Measurements from ENCODE around the gene ZIC4.

The ZIC4 gene

GRCh38 chr3:147369661-147370123, 36.7 kb downstream of the ZIC4 start:
- Mint-ChIP-seq H3K4me3 (no peak overlapping the region), H3K9me3 (peaks cover 2 to 6% of the 10 kb centered on the region in 2 donors), H3K27me3 (peaks cover 69 to 82% of the 10 kb centered on the region in 2 donors), H3K36me3 (peaks cover 2 to 6% of the 10 kb centered on the region in 2 donors), H3K27ac (no peak overlapping the region), H3K4me1 (no peaks in the 10 kb centered on the region)
- ATAC-seq (replicated peaks): no peak
- no peak for DNase-seq

GRCh38 chr3:147369231-147369630, 37.1 kb downstream of the ZIC4 start:
- Mint-ChIP-seq H3K36me3 (peaks cover 2 to 6% of the 10 kb centered on the region in 2 donors), H3K27me3 (peaks cover 69 to 82% of the 10 kb centered on the region in 2 donors), H3K27ac (no peak overlapping the region), H3K9me3 (peaks cover 3 to 10% of the 10 kb centered on the region in 2 donors), H3K4me1 (no peaks in the 10 kb centered on the region), H3K4me3 (no peak overlapping the region)
- DNase-seq: no peak
- no peak for ATAC-seq (replicated peaks)

- H3K4me1 Mint-ChIP-seq: no peaks in the 10 kb centered on the region
- ATAC-seq (replicated peaks) (no peak), DNase-seq (no peak)
- H3K9me3 Mint-ChIP-seq: peaks cover 3 to 10% of the 10 kb centered on the region in 2 donors
- peaks cover 2 to 6% of the 10 kb centered on the region in 2 donors for H3K36me3 Mint-ChIP-seq
- H3K4me3 Mint-ChIP-seq: no peak overlapping the region
- H3K27ac Mint-ChIP-seq: no peak overlapping the region
- peaks cover 65 to 80% of the 10 kb centered on the region in 2 donors for H3K27me3 Mint-ChIP-seq
Observed at GRCh38 chr3:147368561-147369221, 37.7 kb downstream of the ZIC4 start.

DNA sequence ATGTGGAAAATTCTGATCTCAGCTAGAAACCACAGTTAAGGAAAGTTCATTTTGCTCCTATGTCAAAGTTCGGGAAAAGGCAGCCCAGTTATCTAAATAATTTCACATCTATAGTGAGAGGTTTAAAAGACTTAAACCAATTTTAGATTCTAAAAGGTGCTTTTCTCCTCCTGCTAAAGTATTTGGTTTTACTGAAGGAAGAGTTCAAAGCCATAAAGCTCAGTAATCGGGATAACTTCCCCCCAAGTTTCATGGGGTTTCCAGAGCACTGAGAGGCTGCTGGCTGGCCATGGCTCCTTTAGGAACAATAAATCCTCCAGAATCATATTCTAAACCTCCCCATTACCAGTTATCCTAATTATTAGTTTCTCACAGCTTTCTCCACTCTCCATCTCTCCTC, 38.2 kb downstream of the ZIC4 start:
- DNase-seq (no peak), ATAC-seq (replicated peaks) (no peak)
- H3K36me3 Mint-ChIP-seq: peaks cover 2 to 6% of the 10 kb centered on the region in 2 donors
- H3K4me1 Mint-ChIP-seq: no peaks in the 10 kb centered on the region
- no peak overlapping the region for H3K27ac Mint-ChIP-seq
- no peak overlapping the region for H3K4me3 Mint-ChIP-seq
- peaks cover 3 to 10% of the 10 kb centered on the region in 2 donors for H3K9me3 Mint-ChIP-seq
- peaks cover 60 to 79% of the 10 kb centered on the region in 2 donors for H3K27me3 Mint-ChIP-seq

- peaks cover 3 to 10% of the 10 kb centered on the region in 2 donors for H3K9me3 Mint-ChIP-seq
- H3K4me1 Mint-ChIP-seq: no peaks in the 10 kb centered on the region
- H3K27me3 Mint-ChIP-seq: peaks cover 55 to 75% of the 10 kb centered on the region in 2 donors
- peaks cover 2 to 6% of the 10 kb centered on the region in 2 donors for H3K36me3 Mint-ChIP-seq
- H3K27ac Mint-ChIP-seq: no peak overlapping the region
- ATAC-seq (replicated peaks) (no peak), DNase-seq (no peak)
- H3K4me3 Mint-ChIP-seq: no peak overlapping the region
Observed at GRCh38 chr3:147367676-147368075, 38.7 kb downstream of the ZIC4 start.

DNA sequence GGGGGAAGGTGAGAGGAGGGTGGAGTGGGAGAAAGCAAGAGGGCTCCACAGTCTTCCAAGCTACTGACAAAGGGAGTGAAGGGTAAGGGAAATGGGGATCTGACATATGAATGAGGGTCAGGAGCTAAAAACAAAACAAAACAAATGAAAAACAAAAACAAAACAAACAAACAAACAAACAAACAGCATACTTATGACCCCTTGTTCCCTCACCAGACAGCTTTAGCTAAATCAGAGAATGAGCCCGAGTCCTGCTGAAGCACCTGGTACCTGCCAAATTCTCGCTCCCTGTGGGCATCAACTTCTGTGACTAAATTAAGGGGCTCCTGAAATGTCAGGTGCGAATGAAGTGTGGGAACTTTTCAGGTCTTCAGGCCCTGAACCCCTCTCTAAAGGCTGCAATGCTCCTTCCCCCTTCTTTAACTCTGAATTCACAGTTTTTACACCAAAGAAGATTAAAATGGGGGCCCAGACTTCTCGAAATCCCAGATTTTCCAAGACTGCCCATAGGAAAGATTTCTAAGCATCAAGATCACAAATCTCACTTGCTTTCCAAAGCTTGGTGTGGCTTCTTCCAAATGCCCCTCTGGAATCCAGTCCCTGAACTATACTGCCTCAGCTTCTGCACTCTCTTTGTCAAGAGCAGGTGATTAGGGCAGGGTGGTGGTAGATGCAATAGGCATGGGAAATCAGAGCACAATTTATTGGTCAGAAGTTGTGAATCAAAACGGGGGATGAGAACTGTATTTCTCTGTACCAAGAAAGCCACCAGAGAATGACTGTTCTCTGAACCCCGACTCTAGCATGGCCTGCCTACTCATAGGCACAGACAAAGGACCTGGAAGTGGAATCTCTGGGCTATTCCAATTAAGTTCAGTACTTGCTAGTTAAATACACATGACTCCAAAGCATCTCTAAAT, 40.9 kb downstream of the ZIC4 start:
- no peak for ATAC-seq (replicated peaks)
- no peak for DNase-seq
- Mint-ChIP-seq H3K4me1 (no peaks in the 10 kb centered on the region), H3K4me3 (no peak overlapping the region), H3K27ac (no peak overlapping the region), H3K36me3 (no peaks in the 10 kb centered on the region), H3K9me3 (peaks cover 1 to 7% of the 10 kb centered on the region in 2 donors), H3K27me3 (peaks cover 46 to 69% of the 10 kb centered on the region in 2 donors)

DNA sequence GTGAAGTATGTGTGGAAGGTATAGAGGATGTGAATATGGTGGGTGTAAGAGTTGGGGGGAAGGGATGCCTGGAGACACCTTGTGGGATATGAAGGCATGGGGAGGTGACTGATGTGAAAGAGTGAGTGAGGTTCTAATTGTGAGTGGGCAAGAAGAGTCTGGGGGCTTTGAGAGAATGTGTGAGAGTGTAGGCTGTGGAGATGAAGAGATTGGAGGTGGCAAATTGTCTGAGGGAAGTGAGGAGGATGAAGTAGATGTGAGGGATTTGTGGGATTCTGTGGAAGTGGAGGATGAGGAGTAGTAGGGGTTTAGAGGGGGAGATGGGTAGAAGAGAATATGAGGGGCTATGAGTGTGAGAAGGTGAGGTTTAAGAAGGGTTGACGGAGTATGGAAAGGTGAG, 41.6 kb downstream of the ZIC4 start:
- no peak overlapping the region for H3K27ac Mint-ChIP-seq
- H3K4me3 Mint-ChIP-seq: no peak overlapping the region
- H3K9me3 Mint-ChIP-seq: peaks cover 1 to 7% of the 10 kb centered on the region in 2 donors
- H3K4me1 Mint-ChIP-seq: no peaks in the 10 kb centered on the region
- no peaks in the 10 kb centered on the region for H3K36me3 Mint-ChIP-seq
- H3K27me3 Mint-ChIP-seq: peaks cover 45 to 69% of the 10 kb centered on the region in 2 donors
- no peak for DNase-seq
- no peak for ATAC-seq (replicated peaks)

DNA sequence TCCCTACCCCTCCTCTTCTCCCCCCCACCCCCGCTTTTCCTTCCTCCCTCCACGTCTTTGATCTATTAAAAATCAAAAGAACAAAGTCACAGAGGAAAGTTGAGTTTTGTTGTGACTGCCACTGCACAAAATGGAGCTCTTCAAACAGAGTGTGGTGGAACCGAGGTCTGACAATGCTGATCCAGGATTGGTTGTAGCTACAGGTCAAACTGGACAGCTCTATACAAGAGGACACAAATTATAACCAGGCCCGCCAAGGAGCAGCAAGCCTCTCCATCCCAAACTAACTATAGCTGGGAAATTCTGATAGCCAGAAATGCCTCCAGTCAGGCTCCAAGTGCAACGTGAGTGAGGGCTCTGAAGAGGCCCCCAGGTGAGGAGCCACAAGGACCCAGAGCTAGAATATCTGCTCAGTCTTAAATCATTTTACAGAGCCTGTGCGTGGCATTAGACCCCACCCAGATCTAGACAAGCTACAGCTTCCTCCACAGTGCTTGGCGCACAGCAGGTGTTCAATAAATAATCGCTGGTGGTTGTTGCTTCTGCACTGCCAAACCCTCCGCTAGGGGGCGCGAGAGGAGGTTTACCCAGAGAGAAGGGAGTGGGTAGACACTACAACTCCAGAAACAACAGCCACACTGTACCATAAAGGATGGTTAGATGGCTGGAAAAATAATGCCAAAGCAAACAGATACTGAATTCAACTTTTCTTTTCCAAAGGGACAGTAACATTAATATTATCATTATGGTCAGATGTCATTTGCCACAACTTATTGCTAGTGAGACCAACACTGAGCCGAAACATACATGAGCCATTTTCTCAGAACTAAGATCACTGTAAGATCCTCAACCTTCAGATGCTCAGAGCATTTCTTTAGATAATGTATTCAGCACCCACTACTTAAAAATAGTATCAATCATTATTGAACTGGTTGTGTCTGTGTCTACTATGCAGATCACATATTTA, 44.6 kb downstream of the ZIC4 start:
- Mint-ChIP-seq H3K36me3 (peaks cover 3 to 4% of the 10 kb centered on the region in 2 donors), H3K4me1 (peaks cover 0 to 5% of the 10 kb centered on the region in 2 donors), H3K27me3 (peaks cover 49 to 74% of the 10 kb centered on the region in 2 donors), H3K4me3 (no peak overlapping the region), H3K27ac (no peak overlapping the region), H3K9me3 (peaks cover 4 to 11% of the 10 kb centered on the region in 2 donors)
- ATAC-seq (replicated peaks): no peak
- no peak for DNase-seq

DNA sequence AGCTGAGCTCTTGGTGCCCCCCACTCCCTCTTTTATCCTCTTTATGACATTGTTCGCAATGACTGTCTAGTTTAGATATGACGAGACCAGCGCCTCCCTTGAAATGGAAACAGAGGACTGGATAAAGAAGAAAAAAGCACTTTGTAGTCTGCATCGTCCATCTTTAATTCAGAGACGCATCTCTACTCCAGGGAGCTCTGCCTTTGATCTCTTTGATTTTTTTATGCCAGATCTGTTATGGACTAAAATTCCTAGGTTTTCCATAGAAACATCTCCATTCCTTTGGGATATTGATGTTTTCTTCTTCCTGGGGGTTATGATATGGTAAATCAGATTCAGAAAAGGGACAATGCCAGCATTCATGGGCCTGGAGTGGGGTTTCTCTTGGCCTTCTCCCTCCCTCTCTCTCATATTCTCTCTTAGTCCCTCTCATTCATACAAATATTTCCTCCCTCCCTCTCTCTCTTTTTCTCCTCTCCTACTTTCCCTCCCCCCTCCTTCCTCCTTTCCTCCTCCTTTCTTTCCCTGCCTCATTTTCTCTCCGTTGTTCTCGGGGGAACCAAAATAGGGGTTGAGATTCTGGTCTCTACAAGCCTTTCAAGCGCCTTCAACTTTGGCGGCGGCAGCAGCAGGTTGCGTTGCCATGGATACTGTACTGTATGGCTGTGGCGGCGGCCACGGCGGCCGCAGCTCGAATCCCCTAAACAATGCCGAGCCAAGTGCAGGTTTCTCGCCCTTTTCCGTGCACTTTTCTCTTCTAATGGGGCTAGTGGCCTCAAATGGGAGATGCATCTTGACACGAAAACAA, 45.5 kb downstream of the ZIC4 start:
- H3K4me1 Mint-ChIP-seq: peaks cover 0 to 5% of the 10 kb centered on the region in 2 donors
- H3K9me3 Mint-ChIP-seq: peaks cover 4 to 11% of the 10 kb centered on the region in 2 donors
- no peak for DNase-seq
- H3K27ac Mint-ChIP-seq: no peak overlapping the region
- ATAC-seq (replicated peaks): no peak
- peaks cover 58 to 83% of the 10 kb centered on the region in 2 donors for H3K27me3 Mint-ChIP-seq
- H3K4me3 Mint-ChIP-seq: no peak overlapping the region
- peaks cover 3 to 4% of the 10 kb centered on the region in 2 donors for H3K36me3 Mint-ChIP-seq

DNA sequence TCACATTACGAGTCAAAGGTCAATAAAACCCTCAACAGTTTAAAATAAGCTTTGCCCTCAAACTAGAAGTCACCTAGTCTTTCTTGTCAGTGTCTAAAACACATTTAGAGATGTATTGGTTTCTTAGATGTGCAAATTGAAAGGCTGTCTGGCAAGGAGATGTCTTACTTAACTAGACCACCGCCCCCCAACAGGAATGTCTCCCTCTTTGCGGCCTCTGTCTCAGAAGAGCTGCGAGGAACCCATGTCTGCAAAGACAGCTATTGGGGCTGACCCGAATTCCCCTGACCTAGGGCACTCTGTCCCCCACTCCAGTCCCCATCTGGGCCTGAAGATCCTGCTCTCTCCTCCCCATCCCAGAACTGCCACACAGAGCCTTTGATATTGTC, 46.3 kb downstream of the ZIC4 start:
- Mint-ChIP-seq H3K4me3 (no peak overlapping the region), H3K27me3 (peaks cover 62 to 82% of the 10 kb centered on the region in 2 donors), H3K27ac (no peak overlapping the region), H3K9me3 (peaks cover 6 to 11% of the 10 kb centered on the region in 2 donors), H3K36me3 (peaks cover 3 to 4% of the 10 kb centered on the region in 2 donors), H3K4me1 (peaks cover 0 to 5% of the 10 kb centered on the region in 2 donors)
- ATAC-seq (replicated peaks) (no peak), DNase-seq (no peak)

DNA sequence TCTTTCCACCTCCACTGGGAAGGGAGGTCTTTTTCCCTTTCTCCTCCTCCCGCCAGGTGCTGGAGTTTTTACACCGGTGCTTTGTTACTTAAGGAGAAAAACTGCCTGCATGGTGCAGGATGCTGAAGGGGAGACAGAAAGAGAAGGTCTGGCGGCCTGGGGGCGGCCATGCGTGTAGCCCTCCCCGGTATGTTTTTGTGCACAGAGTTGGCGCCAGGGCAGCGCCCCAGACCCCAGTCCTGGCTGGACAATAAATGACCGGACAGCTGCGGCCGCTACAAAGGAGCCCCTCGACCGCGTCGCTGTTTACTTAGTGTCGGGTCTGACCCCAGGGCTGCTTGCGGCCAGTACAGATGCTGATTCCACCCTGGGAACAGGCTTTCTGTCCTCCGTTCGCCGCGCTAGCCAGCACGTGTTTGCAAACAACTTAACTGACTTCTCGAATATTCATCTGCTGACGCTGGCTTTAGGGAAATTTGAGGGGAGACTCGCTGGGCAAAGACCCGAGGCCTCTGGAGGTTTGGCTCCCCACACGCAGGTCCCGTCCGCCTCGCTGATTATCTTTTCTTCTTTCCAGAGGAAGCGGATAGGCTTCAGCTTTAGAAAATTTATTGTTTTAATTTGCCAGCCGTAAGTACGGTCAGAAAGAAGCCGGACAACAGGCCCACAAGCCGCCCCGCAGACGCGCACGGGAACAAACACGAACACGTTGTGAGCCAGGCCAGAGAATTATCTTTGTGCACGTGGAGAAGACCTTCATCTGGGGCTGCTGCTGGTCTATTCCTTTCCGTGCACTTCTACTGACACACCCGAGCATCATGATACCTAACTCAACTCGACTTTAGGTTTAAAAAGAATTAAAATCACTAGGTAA, 46.9 kb downstream of the ZIC4 start:
- Mint-ChIP-seq H3K36me3 (peaks cover 3 to 4% of the 10 kb centered on the region in 2 donors), H3K9me3 (peaks cover 4 to 5% of the 10 kb centered on the region in 2 donors), H3K4me1 (peaks cover 0 to 5% of the 10 kb centered on the region in 2 donors), H3K27ac (no peak overlapping the region), H3K27me3 (peaks cover 61 to 82% of the 10 kb centered on the region in 2 donors), H3K4me3 (no peak overlapping the region)
- ATAC-seq (replicated peaks) (no peak), DNase-seq (no peak)

DNA sequence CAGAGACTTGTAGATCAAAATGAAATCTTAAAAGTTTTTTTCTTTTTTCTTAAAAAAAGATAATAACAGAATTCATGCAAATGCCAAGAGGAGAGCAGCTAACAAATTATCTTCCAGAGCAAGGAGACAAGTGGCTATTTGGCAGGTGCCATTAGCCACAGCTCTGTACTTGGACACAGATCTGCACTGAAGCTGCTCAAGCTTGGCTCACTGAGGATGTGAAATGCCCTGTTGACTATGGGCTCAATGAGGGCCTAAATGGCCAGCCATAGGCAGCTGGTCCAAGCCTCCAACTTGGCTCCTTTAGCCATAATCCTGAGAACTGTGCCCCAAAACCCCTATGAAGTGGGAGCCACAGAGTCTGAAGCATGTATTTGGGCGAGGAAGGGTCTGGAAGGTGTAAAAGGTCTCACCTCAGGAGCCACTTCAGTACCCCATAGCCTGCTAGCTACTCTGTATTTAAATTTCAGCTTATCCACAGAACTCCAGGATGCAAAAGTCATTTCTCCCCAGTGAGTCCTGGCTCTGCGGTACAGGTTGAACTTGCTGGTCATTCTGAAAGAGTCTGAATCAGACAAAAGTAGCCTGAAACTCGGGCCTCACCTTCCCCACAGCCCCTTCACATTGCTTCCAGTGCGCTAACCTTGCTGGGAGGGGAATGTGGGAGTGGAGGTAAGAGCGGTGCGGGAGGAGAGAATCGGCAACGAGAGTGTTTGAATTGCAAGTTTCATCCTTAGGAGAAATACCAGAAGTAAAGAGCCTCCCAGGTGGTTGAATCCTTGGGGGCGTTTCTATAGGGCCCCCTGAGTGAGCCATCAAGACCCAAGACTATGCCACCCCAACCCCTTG, 48.0 kb downstream of the ZIC4 start:
- Mint-ChIP-seq H3K36me3 (peaks cover 3 to 4% of the 10 kb centered on the region in 2 donors), H3K9me3 (peaks cover 4% of the 10 kb centered on the region in 2 donors), H3K4me3 (no peak overlapping the region), H3K27me3 (peaks cover 65 to 80% of the 10 kb centered on the region in 2 donors), H3K4me1 (peaks cover 0 to 5% of the 10 kb centered on the region in 2 donors), H3K27ac (no peak overlapping the region)
- DNase-seq (no peak), ATAC-seq (replicated peaks) (no peak)

Data from stimulated activated naive B cell treated with anti-CD40 and anti-IgM and Interleukin-4, amounts not matched to agents 10 μg/mL and 1 μg/mL and 100 μg/mL, for 72 hours (primary cell).